ENCODE data around the gene DOK5. TPM values are rescaled to one million over a fixed set of nuclear protein-coding genes. Genes with fewer than 3 reads are reported as not detected.

Gene DOK5
- total and polyA plus RNA-seq, 9 of the 15 experiments (the other 6 are each of a cell fraction or from before 2014, with no cell fraction given): not detected

DNA sequence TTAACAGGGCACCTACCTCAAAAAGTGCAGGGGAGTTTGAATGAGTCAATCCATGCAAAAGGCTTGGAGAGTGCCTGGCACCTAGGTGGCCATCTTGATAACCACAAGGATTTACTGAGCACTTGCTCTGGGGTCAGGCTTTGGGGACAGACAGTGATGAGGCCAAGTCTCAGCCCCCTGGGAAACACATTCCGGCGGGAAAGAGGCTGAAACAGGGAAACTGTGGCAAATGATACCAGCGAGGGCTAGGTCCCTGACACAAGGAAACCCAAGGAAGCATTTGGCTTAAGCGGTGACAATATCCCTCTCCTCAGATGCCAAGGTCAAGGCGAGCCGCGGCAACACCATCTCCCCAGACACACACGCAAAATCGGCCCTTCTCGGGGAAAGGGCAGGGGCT lies 527 bp upstream of the DOK5 start:
- Histone ChIP-seq H3K27ac (ENCODE audit: extremely low read depth, low read depth, low read length) (no peak overlapping the region), H3K9me3 (replicated peaks; ENCODE audit: control insufficient read depth, insufficient read depth, low read depth, low read length) (no peaks in the 10 kb centered on the region), H3K9me1 (ENCODE audit: control insufficient read depth, insufficient read depth, low read length) (no peaks in the 10 kb centered on the region), H2AFZ (ENCODE audit: low read depth, low read length) (no peak overlapping the region), H3K27me3 (ENCODE audit: control insufficient read depth in 2 of 2, insufficient read depth in 2 of 2, low read length in 2 of 2) (no peaks in the 10 kb centered on the region), H4K20me1 (replicated peaks; ENCODE audit: control insufficient read depth, insufficient read depth, low read length) (no peaks in the 10 kb centered on the region), H3K4me2 (ENCODE audit: insufficient read depth, low read length) (no peak overlapping the region), H3K9ac (ENCODE audit: insufficient read depth in 1 of 2, low read depth in 2 of 2, low read length in 2 of 2) (no peak overlapping the region), H3K4me3 (no peak overlapping the region), H3K36me3 (ENCODE audit: control insufficient read depth, insufficient read depth, low read length) (no peaks in the 10 kb centered on the region), H3K79me2 (ENCODE audit: control insufficient read depth, insufficient read depth, low read length) (no peaks in the 10 kb centered on the region), H3K4me1 (replicated peaks in 1 of 2; ENCODE audit: control insufficient read depth in 2 of 2, insufficient read depth in 2 of 2, low read length in 2 of 2) (no peaks in the 10 kb centered on the region)
- WGBS (ENCODE audit: insufficient coverage, low coverage, missing lambda C conversion rate): 0% methylated on average over 7 of the region's 10 CpGs
- CTCF ChIA-PET (ENCODE audit: low intra/inter-chr PET ratio): no interaction called here
- POLR2A ChIA-PET: no interaction called here
- DNase-seq (ENCODE audit: extremely low read depth in 1 of 4, low spot score in 3 of 4): no peak
- FAIRE-seq: no peak
- no peak for TF ChIP-seq CBFB (CRISPR knock-in tag; IDR thresholded peaks at IDR 0.05)
- no peak for TF ChIP-seq RBM25 (IDR thresholded peaks at IDR 0.05; ENCODE audit: low read depth, low read length, severe bottlenecking)
- TF ChIP-seq, protein P1, sequence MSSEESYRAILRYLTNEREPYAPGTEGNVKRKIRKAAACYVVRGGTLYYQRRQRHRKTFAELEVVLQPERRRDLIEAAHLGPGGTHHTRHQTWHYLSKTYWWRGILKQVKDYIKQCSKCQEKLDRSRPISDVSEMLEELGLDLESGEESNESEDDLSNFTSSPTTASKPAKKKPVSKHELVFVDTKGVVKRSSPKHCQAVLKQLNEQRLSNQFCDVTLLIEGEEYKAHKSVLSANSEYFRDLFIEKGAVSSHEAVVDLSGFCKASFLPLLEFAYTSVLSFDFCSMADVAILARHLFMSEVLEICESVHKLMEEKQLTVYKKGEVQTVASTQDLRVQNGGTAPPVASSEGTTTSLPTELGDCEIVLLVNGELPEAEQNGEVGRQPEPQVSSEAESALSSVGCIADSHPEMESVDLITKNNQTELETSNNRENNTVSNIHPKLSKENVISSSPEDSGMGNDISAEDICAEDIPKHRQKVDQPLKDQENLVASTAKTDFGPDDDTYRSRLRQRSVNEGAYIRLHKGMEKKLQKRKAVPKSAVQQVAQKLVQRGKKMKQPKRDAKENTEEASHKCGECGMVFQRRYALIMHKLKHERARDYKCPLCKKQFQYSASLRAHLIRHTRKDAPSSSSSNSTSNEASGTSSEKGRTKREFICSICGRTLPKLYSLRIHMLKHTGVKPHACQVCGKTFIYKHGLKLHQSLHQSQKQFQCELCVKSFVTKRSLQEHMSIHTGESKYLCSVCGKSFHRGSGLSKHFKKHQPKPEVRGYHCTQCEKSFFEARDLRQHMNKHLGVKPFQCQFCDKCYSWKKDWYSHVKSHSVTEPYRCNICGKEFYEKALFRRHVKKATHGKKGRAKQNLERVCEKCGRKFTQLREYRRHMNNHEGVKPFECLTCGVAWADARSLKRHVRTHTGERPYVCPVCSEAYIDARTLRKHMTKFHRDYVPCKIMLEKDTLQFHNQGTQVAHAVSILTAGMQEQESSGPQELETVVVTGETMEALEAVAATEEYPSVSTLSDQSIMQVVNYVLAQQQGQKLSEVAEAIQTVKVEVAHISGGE (CRISPR knock-in tag; IDR thresholded peaks at IDR 0.05): peak in 1 of 3 experiments; percentile 44; a peak in 2 of 6 replicates
- intact Hi-C loops (cut with micrococcal nuclease): no loop called here
- no TSS peak for BruUV-seq (replicated peaks)
- in situ Hi-C loops (cut with MboI): no loop called here
- no peak for ATAC-seq

Data from K562 (cell line).